GM15510 (cell line): ENCODE data around the gene DCP2.

Experiments used
- POLR2A ChIP-seq: IDR thresholded peaks from 3 replicates; pipeline ENCODE4 v1.6.1; 2011; ENCODE audit warnings: borderline replicate concordance; ENCODE audit not compliant: insufficient read length; ENCODE audit errors: extremely low read depth

Gene DCP2

GRCh38 chr5:112960315-112960714, 16.3 kb upstream of the DCP2 start:
- TF ChIP-seq POLR2A, result no peak

GRCh38 chr5:112960863-112961504, 15.6 kb upstream of the DCP2 start:
- no peak for TF ChIP-seq POLR2A

GRCh38 chr5:112965733-112966306, 10.8 kb upstream of the DCP2 start:
- TF ChIP-seq POLR2A, result no peak

- TF ChIP-seq POLR2A, result no peak
These were observed 9.0 kb upstream of the DCP2 start for GRCh38 chr5:112967520-112968083.

GRCh38 chr5:112968411-112969106, 8.0 kb upstream of the DCP2 start:
- TF ChIP-seq POLR2A, result no peak

GRCh38 chr5:112971276-112971675, 5.3 kb upstream of the DCP2 start:
- TF ChIP-seq POLR2A, result no peak

- TF ChIP-seq POLR2A, result no peak
These were observed 3.6 kb upstream of the DCP2 start for GRCh38 chr5:112973036-112973435.

GRCh38 chr5:112973904-112974303, 2.7 kb upstream of the DCP2 start:
- no peak for TF ChIP-seq POLR2A

GRCh38 chr5:112974901-112975300, 1.7 kb upstream of the DCP2 start:
- TF ChIP-seq POLR2A, result no peak

GRCh38 chr5:112975721-112976431, 722 bp upstream of the DCP2 start:
- TF ChIP-seq POLR2A, result no peak

- no peak for TF ChIP-seq POLR2A
These were observed 853 bp downstream of the DCP2 start for GRCh38 chr5:112977440-112977861.

GRCh38 chr5:112978836-112979235, 2.2 kb downstream of the DCP2 start:
- TF ChIP-seq POLR2A, result no peak

GRCh38 chr5:112979723-112980122, 3.1 kb downstream of the DCP2 start:
- TF ChIP-seq POLR2A, result no peak

- TF ChIP-seq POLR2A, result no peak
These were observed 6.8 kb downstream of the DCP2 start for GRCh38 chr5:112983363-112983762.

- TF ChIP-seq POLR2A, result no peak
These were observed 9.6 kb downstream of the DCP2 start for GRCh38 chr5:112986224-112986623.
